ENCODE data around the gene ZNF274.
"Not testable (repeated sequence)": the region's sequence is repeated elsewhere in the genome, so short reads cannot be mapped to it uniquely, and the experiment has no call there.

The ZNF274 gene

DNA sequence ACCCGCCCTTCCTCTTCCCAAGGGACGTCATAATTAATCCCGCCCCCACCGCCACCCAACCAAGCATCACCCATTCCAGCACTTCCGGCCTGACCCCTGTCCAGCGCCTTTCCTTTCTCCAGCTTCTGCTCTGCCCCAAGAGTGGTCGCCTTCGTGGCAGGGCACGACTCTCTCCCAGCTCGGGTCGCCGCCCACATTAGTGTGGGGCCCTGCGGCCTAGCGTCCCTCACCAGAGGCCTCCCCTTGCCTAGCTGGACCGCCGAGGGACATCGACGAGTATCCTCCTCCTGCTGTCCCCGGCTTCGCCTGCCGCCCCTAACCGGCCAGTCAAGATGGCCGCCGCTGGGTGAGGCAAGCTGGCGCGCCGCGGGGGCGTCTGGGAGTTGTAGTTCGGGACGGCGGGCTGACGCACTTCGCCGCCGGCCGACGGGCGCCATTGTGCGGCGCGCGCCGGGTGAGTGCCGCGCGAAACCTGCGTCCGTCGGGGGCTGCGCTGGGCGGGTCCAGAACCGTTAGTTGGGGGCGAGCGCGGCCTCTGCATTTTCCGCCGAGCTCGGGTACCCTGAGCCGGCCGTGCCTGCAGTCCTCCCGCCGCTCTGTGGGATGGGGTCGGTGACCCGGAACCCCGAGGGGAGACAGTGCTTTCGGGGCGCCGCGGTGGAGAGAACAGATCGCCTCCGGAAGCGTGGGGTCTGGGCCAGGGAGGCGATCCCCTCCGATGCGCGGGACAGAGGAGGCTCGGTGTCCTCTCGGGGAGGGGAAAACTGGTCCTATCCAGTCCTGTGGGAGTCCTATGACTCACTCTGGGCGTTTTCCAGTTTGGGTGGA, at the start of gene ZNF274:
Gene ZNF274 (plus strand): TSS at position 73 of the 828 bp plus-strand sequence. CDS start 905 bp downstream, outside the sequence.
- peak; percentile 96 for DNase-seq (ENCODE audit: low spot score)

DNA sequence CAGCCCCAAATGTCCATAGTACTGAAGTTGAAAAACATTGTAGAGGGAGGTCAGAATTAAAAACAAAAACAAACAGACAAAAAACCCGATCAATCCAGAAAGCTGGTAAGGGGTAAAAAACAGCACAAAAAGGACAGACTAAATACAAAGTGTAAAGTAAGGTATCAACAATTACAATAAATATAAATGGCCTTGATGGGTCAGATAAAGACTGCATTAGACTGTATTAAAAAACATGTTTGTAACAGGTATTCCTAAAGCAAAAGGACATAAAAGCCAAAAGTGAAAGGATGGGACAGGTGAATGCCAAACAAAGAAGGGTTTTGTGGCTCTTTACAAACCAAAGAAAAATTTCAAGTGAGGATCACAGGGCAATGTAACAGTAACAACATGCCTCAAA, 48.6 kb upstream of the ZNF274 start:
- no peak for DNase-seq (ENCODE audit: low spot score)

DNA sequence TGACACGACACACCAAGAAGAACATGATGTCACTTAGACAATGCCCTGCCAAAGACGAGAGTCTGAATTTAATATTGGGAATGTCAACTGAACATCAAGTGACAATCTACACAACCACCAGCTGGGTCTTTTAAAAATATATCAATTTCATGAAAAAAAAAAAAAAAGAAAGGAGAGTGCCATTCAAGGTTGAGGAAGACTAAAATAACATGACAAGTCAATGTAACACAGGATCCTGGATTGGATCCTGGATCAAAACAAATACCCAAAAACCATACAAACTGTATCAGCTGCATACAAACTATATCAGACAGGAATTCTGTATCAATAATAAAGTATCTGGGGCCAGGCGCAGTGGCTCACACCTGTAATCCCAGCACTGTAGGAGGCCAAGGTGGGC, 37.0 kb upstream of the ZNF274 start:
- DNase-seq (ENCODE audit: low spot score) = no peak

DNA sequence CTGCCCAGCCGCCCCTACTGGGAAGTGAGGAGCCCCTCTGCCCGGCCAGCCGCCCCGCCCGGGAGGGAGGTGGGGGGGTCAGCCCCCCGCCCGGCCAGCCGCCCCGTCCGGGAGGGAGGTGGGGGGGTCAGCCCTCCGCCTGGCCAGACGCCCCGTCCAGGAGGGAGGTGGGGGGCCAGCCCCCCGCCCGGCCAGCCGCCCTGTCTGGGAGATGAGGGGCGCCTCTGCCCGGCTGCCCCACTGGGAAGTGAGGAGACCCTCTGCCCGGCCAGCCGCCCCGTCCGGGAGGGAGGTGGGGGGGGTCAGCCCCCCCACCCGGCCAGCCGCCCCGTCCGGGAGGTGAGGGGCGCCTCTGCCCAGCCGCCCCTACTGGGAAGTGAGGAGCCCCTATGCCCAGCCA, 35.4 kb upstream of the ZNF274 start:
- not testable (repeated sequence) for DNase-seq (ENCODE audit: low spot score)

DNA sequence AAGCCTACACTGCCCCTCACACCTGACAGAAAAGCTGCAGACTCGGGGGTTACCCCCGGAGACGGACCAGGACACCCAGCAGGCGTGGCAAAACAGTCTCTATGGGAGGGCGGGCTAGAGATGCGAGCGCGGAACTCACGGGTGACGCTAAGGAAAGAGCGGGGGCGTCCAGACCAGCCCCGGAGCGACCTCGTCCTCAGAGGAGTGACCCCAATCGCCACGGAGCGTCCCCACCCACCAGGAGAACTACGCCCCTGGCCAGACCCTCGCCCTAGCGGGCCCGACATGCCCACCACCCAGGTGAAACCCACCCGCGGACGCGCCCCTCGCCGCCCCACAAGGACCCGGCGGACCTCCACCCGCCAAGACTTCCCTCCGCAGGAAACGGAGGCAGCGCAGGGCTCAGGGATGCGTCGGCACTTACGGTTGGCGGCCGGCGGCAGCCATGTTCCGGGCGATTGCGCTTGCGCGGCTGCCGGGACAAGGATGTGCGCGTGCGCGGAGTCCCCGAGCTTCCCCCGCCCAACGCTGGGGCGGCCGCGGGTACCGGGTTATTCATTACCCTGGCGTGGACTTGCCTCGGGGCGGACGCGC, 32.4 kb upstream of the ZNF274 start, which contains the start of gene ZNF329:
Gene ZNF329 (minus strand): TSS at position 462 of the 594 bp plus-strand sequence. CDS start 21,286 bp downstream, outside the sequence.
- DNase-seq (ENCODE audit: low spot score) = peak; percentile 76

DNA sequence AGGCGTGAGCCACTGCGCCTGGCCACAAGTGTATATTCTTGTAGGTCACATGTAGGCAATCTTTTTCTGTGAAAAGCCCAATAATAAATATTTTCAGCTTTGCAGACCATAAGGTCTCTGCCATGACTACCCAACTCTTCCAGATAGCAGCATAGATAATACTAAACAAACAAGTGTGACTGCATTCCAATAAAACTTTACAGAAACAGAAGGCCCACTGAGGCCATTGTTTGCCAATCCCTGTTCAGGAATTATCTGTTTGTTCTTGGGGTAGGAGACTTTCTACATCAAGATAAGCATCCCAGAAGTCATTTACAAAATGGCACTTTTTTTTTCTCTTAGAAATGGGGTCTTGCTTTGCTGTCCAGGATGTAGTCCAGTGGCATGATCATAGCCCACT, 29.5 kb upstream of the ZNF274 start:
- no peak for DNase-seq (ENCODE audit: low spot score)

DNA sequence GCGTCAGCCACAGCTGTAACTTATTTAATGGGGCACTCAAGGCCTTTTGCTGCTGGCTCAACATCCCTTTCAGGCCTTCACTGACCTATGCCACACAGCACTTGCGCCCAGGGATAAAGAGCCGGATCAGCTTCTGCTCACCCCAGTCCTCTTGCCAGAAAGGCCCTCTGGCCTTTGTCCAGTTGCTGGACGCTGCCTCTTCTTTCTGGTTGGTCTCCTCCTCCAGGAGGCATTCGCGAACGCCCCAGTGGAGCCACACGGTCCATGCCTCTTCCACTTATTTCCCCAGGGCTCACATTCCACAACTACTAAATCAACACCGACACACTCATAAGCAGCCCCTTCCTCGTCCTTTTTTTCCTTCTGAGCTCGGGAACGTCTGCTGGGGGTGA, 28.6 kb upstream of the ZNF274 start:
- DNase-seq (ENCODE audit: low spot score) = peak; percentile 61

DNA sequence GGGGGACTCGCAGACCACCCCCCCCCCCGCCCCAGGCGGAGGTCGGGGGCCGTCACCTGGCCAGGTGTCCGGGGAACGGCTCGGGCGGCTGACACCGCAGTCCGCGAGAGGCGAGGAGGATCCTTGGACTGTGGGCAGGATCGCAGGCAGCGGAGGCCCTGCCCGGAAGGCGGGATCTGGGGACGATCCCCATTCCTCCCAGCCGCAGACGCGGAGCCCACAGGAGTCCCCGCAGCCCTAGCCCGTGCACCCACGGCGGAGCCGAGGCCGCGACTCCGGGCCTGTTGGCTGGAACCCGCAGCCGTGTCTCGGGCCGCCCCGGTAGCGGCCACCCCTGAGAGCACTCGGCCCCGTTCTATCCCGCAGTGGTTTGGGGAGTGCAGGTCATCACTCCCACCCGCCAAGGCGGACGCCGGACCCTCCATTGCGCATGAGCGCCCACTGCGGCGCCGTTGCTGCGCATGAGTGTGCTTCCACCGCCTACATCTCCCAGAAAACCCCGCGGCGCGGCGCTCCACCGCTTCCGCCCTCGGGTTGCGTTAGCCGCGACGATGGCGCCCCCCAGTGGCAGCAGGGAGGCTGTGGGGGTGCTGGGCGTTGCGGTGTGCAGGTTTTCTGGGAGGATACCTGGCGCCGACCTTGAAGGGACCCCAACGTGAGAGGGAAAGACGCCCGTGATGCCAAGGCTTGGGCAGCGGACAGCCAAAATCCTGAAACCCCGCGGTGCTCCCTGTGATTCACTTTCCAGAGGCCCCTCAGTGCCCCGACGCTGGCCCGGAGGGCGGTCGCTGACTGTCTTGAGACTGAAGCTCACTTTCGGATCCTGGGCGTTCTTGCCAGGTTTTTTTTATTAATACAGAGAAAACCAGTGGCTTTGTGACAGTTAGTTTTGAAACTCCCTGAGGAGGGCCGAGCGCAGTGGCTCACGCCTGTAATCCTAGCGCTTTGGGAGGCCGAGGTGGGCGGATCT, 27.9 kb upstream of the ZNF274 start:
- DNase-seq (ENCODE audit: low spot score) = peak; percentile 91

DNA sequence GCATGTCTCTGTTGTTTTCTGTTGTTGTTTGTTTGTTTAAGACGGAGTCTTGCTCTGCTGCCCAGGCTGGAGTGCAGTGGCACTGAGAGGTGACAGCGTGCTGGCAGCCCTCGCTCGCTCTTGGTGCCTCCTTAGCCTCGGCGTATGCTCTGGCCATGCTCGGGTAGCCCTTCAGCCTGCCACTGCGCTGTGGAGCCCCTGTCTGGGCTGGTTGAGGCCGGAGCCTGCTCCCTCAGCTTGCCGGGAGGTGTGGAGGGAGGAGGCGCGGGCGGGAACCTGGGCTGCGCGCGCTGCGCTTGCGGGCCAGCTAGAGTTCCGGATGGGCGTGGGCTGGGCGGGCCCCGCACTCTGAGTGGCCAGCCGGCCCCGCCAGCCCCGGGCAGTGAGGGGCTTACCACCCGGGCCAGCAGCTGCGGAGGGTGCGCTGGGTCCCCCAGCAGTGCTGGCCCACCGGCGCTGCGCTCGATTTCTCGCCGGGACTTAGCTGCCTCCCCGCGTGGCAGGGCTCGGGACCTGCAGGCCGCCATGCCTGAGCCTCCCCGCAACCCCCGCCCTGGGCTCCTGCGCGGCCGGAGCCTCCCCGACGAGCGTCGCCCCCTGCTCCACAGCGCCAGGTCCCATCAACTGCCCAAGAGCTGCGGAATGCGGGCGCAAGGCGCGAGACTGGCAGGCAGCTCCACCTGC, 25.7 kb upstream of the ZNF274 start:
- no peak for DNase-seq (ENCODE audit: low spot score)

DNA sequence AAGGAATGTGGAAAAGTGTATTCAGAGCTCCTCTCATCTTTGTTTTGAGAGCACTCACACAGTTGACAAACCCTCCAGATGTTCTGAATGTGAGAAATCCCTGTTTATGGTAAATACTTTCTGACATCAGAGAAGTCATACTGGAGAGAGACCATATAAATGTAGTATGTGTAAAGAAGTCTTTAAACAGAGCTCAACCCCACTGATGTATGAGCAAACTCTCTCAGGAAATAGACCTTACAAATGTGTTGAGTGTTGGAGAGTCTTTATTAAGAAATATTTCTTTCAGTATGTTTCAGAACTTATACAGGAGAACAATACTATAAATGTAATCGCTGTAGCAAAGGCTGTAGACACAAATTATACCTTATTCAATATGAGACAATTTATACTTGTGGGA, 16.6 kb upstream of the ZNF274 start:
- DNase-seq (ENCODE audit: low spot score) = no peak

DNA sequence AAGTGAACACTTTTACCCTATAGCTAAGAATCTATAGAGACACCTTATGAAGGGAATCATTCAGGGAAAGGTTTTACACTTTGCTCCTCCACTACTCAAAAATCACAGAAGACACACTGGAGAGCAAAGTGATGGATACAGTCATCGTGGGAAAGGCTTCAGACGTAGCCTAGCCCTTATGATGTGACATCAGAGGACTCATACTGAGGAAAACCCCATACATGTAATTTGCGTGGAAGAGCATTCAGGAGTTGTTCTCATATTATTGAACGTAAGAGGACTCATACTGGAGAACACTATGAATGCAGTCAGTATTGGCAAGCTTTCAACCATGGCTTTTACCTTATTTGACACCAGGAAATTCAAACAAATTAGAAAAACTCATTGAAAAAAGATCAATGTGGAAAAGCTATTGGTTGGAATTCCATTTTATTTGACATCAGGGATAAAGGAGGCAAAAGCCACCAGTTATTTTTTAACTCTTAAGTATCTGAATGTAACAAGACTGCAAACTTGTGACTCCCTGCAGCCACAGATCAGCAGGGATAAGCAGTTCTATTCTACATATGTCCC, 16.1 kb upstream of the ZNF274 start:
- DNase-seq (ENCODE audit: low spot score) = no peak

DNA sequence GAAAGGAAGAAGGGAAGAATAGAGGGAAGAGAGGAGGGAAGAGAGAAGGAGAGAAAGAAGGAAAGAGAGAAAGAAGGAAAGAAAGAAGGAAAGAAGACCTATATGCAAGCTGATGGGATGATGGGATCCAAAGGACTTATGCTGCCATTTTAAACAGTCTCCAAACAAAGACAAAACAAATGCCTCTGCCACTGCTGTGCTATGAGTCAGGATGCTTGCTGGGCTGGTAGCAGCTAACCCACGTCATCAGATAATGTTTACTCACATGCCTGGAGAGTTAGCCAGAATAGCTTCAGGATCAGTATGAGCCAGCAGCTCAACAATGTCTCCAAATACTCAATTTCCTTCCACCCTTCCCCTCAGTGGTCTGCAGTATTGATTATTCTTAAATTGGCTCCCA, 12.0 kb upstream of the ZNF274 start:
- DNase-seq (ENCODE audit: low spot score) = no peak

DNA sequence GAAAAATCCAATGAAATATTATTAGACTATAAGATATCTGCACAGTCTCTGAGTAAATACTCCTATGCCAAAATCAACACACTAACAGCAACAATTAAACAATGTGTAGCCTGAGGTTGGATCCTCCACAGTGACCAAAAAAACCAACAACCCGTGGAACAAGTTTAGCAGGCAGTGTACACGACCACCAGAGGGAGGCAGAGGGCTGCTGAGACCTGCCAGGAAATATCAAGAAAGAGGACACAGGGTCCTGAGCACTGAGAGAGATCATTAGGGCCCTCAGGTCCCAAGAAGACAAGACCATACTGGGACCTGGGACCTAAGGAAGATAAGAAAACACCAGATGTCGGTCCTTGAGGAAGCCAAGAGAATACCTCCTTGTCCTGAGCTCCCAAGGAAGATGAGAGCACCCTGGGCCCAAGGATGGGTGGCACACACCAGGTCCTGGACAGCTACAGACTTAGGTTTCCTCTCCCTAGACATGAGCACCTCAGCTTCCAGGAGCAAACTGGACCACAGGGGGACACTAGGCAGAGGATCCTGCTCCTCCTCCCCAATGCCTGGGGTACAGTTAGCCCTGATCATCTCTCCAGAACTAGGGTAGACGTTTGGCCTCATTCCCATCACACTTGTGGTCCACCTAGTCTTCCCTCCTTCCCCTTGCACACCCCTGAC, 822 bp upstream of the ZNF274 start:
- peak; percentile 63 for DNase-seq (ENCODE audit: low spot score)

DNA sequence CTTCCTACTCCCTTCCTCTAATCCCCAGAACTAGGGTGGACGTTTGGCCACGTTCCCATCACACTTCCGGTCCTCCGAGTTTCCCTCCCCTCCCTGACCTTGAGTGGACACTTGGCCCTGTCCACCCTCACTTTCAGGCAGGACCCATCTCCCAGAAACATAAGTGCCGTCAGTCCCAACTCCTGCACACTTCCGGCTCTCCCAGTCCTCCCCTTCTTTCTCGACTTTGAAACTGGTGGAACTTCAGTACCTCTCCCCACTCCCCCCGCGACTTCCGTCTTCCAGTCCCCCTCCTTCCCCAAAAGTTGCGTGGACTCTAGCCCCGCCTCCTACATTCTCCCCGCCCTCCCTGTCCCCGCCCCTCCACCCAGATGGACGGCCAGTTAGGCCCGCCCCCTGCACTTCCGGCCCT, 278 bp upstream of the ZNF274 start:
- no peak for DNase-seq (ENCODE audit: low spot score)

DNA sequence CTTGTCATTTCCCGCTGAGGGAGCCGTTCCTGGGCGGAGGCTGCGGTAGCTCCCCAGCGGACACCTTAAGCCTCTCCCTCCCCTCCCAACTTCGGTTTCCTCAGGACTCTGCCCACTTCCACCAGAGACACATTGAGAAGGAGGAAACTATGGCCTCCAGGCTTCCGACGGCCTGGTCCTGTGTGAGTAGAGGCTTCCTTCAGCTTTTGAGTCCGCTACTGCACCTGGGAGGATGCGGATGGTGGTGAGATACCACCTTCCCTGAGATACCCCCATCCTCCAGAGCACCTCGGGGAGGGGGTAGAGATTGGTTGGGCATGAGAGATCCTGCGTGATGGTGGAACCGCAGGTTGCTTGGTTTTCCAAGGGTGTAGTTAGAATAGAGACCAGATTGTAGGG, 955 bp downstream of the ZNF274 start:
- DNase-seq (ENCODE audit: low spot score) = no peak

DNA sequence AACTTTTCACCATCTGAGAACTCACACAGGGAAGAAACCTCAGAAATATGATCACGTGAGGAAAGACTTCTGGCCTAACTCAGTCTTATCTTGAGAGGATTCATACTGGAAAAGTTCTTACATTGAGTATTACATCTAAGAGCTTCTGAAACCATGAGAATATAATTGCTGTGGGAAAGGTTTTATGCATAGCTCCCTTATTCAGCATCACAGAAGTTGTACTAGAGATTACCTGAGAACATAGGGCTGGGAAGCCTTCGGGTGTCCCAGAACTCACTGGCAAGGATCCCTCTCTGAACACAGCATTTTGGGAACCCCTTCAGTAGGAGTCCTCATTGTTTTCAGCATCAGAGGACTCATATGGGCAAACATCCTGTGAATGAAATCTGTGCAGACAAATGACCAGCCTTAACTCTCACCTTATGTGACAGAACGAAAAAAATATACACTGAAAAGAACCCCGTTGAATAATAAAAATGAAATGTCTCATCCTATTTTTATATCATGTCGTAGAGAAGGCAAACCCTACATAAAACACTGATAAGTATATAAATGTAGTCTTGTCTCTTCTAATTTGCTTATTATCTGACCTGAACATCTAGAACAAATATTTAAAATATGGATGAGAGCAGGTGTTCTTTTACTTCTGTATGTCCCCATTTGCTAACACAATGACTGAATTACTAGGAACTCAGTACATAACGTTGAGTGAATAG, 14.2 kb downstream of the ZNF274 start:
- DNase-seq (ENCODE audit: low spot score) = peak; percentile 8

DNA sequence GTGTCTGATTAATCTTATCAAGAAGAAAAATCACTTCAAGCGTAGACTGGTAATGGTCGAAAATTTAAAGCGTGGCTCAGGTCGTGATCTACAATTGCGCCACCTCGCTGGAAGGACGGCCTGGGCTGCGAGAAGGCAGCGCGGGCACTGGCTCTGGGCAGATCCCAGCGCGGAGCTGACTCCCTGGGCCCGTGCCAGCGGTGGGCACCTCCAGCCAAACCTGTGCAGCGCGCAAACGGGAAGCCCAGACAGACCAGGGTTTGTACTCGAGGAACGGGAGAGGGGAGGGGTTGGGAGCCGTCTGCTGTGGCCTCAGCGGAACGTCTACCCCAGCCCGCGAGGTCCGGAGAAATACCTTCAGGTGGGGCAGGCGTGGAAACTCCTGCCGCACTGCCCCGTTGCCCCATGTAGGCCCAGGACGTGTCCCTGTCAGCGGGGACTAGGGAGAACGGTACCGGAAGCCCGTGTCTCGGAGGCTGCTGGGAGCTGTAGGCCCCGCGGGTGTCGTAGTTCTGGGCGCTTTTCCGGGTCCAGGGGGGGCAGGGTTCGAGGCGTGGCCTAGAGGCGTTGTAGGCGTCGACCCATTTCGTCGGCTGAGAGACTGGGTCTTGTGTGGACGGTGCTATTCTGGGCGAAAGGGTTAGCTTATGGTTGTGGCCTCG, 21.1 kb downstream of the ZNF274 start:
- no peak for DNase-seq (ENCODE audit: low spot score)

DNA sequence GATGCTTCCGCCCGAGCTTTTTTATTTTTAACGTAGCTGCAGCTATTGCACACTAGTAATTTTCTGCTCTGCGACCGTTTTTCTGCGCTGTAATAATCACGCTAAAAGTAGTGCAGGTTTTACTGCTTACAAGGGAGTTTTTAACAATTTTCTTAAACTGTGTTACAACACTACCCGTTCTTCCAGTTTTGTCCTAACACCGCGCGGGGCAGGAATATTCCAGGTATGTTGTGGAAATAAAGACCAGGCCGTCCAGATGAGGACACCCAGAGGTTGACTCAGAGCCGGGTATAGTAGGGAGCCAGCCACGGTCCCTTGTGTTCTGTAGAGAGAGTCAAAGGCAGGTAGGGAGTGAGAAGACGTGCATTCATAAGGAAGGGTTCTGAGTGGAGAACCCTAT, 21.7 kb downstream of the ZNF274 start:
- DNase-seq (ENCODE audit: low spot score) = no peak

DNA sequence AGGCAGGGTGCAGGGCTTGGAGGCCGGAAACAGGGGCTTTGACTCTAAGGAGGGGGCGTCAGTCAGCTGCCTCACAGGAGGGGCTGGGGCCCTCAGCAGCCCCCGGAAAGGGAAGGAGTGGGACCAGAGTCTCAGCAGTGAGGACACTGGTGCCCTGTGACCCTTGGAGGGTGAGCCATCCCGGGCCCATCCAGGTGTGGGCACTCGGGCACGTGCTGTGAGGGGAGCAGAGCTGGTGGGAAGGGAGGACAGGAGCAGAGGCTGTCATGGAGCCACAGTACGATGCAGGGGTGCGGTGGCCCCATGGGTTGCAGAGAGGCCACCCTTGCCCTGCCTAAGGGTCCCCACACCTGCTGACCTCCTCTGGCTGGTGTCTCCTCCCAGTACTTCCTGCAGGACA, 26.7 kb downstream of the ZNF274 start:
- no peak for DNase-seq (ENCODE audit: low spot score)
